IMR-90 (cell line): ENCODE data around the gene BARX1. TPM values are rescaled to one million over a fixed set of nuclear protein-coding genes. Genes with fewer than 3 reads are reported as not detected.

Experiments used
- ATAC-seq: fragments of 200-7000 bp; cut with Tn5 transposase; 2 replicates; pipeline ENCODE4 v1.9.1; 2020; ENCODE audit warnings: low read depth, mild to moderate bottlenecking, moderate library complexity
- BruUV-seq: library from RNA; stranded (reverse); fragments of 400-500 nt; replicated peaks from 2 replicates; lab custom pipeline; 2021; lab: Mats Ljungman, UMichigan
- CTCF ChIA-PET: fragments of 300-600 bp; formaldehyde crosslinking; extraction: SDS; loops from one replicate; lab custom pipeline; 2021; ENCODE audit warnings: antibody characterized with exemption; lab: Yijun Ruan, JAX
- POLR2A ChIA-PET: fragments of 300-600 bp; sonication (Branson Sonifier 250); formaldehyde crosslinking; loops from one replicate; lab custom pipeline; 2022; ENCODE audit warnings: antibody characterized with exemption; ENCODE audit not compliant: unreplicated experiment; lab: Charles Lee
- DNase-seq: peaks from one replicate; pipeline ENCODE4 v3.0.0; 2013
- H2AFZ ChIP-seq: replicated peaks from 2 replicates; pipeline ENCODE3; 2013; ENCODE audit warnings: low read length, mild to moderate bottlenecking; ENCODE audit not compliant: poor library complexity
- H2AK5ac ChIP-seq: 2 replicates; pipeline ENCODE4 v1.6.1; 2013; ENCODE audit warnings: low read depth, low read length, inconsistent platforms
- H2AK9ac ChIP-seq: replicated peaks from 2 replicates; pipeline ENCODE3; 2013; ENCODE audit warnings: mild to moderate bottlenecking, low read depth, low read length, moderate library complexity; ENCODE audit not compliant: poor library complexity
- H2BK120ac ChIP-seq: 2 replicates; pipeline ENCODE4 v1.6.1; 2013; ENCODE audit warnings: low read depth, low read length, inconsistent platforms
- H2BK15ac ChIP-seq: 3 replicates; pipeline ENCODE4 v1.6.1; 2013; ENCODE audit warnings: low read depth, low read length, inconsistent platforms
- H2BK20ac ChIP-seq: 2 replicates; pipeline ENCODE4 v1.6.1; 2013; ENCODE audit warnings: low read depth, mild to moderate bottlenecking, inconsistent platforms, low read length, moderate library complexity
- H2BK5ac ChIP-seq: 2 replicates; pipeline ENCODE4 v1.6.1; 2013; ENCODE audit warnings: mild to moderate bottlenecking, low read depth, low read length, inconsistent platforms; ENCODE audit not compliant: poor library complexity, severe bottlenecking
- H3K14ac ChIP-seq: replicated peaks from 2 replicates; pipeline ENCODE4 v1.6.1; 2013; ENCODE audit warnings: low read depth, low read length, inconsistent platforms
- H3K18ac ChIP-seq: 2 replicates; pipeline ENCODE4 v1.6.1; 2013; ENCODE audit warnings: low read depth, low read length, control low read depth
- H3K23ac ChIP-seq: 2 replicates; pipeline ENCODE4 v1.6.1; 2013; ENCODE audit warnings: low read depth, low read length, inconsistent platforms
- H3K27ac ChIP-seq: 2 replicates; pipeline ENCODE4 v1.5.1; 2013; ENCODE audit warnings: mild to moderate bottlenecking, control low read depth, low read length; ENCODE audit not compliant: insufficient read depth
- H3K27me3 ChIP-seq: 2 replicates; pipeline ENCODE4 v1.6.1; 2013; ENCODE audit warnings: low read length; ENCODE audit not compliant: control insufficient read depth, insufficient read depth
- H3K36me3 ChIP-seq: 2 replicates; pipeline ENCODE4 v1.6.1; 2013; ENCODE audit warnings: low read length, mixed read lengths; ENCODE audit not compliant: control insufficient read depth, insufficient read depth
- H3K4ac ChIP-seq: 2 replicates; pipeline ENCODE4 v1.6.1; 2013; ENCODE audit warnings: low read depth, low read length, inconsistent platforms
- H3K4me1 ChIP-seq: 2 replicates; pipeline ENCODE4 v1.6.1; 2013; ENCODE audit warnings: low read length, mixed read lengths; ENCODE audit not compliant: control insufficient read depth, insufficient read depth
- H3K4me2 ChIP-seq: 2 replicates; pipeline ENCODE4 v1.6.1; 2013; ENCODE audit warnings: low read depth, mild to moderate bottlenecking, control low read depth, low read length, moderate library complexity
- H3K4me3 ChIP-seq: 2 replicates; pipeline ENCODE4 v1.5.1; 2013; ENCODE audit warnings: low read depth, mild to moderate bottlenecking, control low read depth, low read length, moderate library complexity; ENCODE audit not compliant: insufficient read depth
- H3K56ac ChIP-seq: 2 replicates; pipeline ENCODE4 v1.6.1; 2013; ENCODE audit warnings: low read length, inconsistent platforms; ENCODE audit not compliant: insufficient read depth; ENCODE audit errors: extremely low read depth
- H3K79me1 ChIP-seq, 2 experiments: 2 replicates each; pipeline ENCODE4 v1.6.1; 2013; ENCODE audit warnings: low read length in 2 of 2, inconsistent platforms in 1 of 2, low read depth in 1 of 2
- H3K9ac ChIP-seq: 2 replicates; pipeline ENCODE4 v1.6.1; 2013; ENCODE audit warnings: low read depth, low read length, control low read depth
- H3K9me1 ChIP-seq: 2 replicates; pipeline ENCODE4 v1.6.1; 2013; ENCODE audit warnings: low read length, inconsistent platforms; ENCODE audit not compliant: insufficient read depth
- H3K9me3 ChIP-seq: 2 replicates; pipeline ENCODE4 v1.6.1; 2013; ENCODE audit warnings: low read length; ENCODE audit not compliant: control insufficient read depth, insufficient read depth
- H4K20me1 ChIP-seq: 2 replicates; pipeline ENCODE4 v1.6.1; 2013; ENCODE audit warnings: low read length, inconsistent platforms; ENCODE audit not compliant: insufficient read depth
- H4K5ac ChIP-seq: 2 replicates; pipeline ENCODE4 v1.6.1; 2013; ENCODE audit warnings: mild to moderate bottlenecking, low read depth, low read length, control low read depth
- H4K8ac ChIP-seq, 2 experiments: 2 replicates each; pipeline ENCODE4 v1.6.1; 2013; ENCODE audit warnings: low read depth in 2 of 2, low read length in 2 of 2, control low read depth in 1 of 2, inconsistent platforms in 1 of 2
- H4K91ac ChIP-seq: 2 replicates; pipeline ENCODE4 v1.6.1; 2013; ENCODE audit warnings: low read depth, low read length, inconsistent platforms; ENCODE audit not compliant: insufficient read depth
- CEBPB ChIP-seq: IDR thresholded peaks from 2 replicates; pipeline ENCODE4 v1.6.1; 2012; ENCODE audit warnings: low read depth, low read length, improper control_type of control experiment
- RFX5 ChIP-seq: IDR thresholded peaks from 2 replicates; pipeline ENCODE4 v1.8.0; 2012; ENCODE audit warnings: low read depth, mild to moderate bottlenecking, low read length, moderate library complexity
- WGBS, 2 experiments: methylation state at CpG; one replicate each; pipeline versions ENCODE4 v1.1.5 to v1.1.7; 2013; ENCODE audit warnings: missing lambda C conversion rate in 2 of 2; ENCODE audit not compliant: insufficient read length in 1 of 2; ENCODE audit errors: extremely low coverage in 2 of 2; 5-methylcytosine and 5-hydroxymethylcytosine counted together
- dilution Hi-C: fragments of 300-500 bp; cut with HindIII; formaldehyde crosslinking; loops from one replicate; pipeline ENCODE4 v1.14.3; 2018; ENCODE audit warnings: low sequenced_read_pairs; ENCODE audit not compliant: unreplicated experiment
- in situ Hi-C: fragments of 300-500 bp; cut with MboI; formaldehyde crosslinking; loops from 3 replicates; pipeline ENCODE4 v1.14.3; 2019; ENCODE audit warnings: low sequenced_read_pairs, inconsistent platforms, mixed read lengths
- intact Hi-C: fragments of 100-400 bp; cut with micrococcal nuclease; formaldehyde crosslinking; loops from 2 replicates; pipeline ENCODE4 v1.10.0; 2022
- polyA plus RNA-seq, 3 experiments: library from polyadenylated mRNA; depleted of rRNA; stranded (reverse); fragments of >200 nt; gene quantifications; 2 replicates each; pipeline ENCODE4 v1.2.3, GENCODE V29; 2012; ENCODE audit warnings: low replicate concordance in 1 of 3
- total RNA-seq: library from RNA; depleted of rRNA; stranded (reverse); fragments of >200 nt; gene quantifications from 2 replicates; pipeline ENCODE4 v1.2.3, GENCODE V29; 2012

Gene BARX1
- total and polyA plus RNA-seq, 2 of the 4 experiments (the other 2 are of a cell fraction), result not detected

- Histone ChIP-seq H3K79me1 (no peaks in the 10 kb centered on the region), H2BK20ac (no peak overlapping the region), H3K4me1 (no peaks in the 10 kb centered on the region), H3K27ac (no peak overlapping the region), H4K8ac (no peak overlapping the region), H3K4me2 (no peak overlapping the region), H2BK5ac (no peak overlapping the region), H3K9me3 (no peaks in the 10 kb centered on the region), H2BK15ac (no peak overlapping the region), H2BK120ac (no peak overlapping the region), H2AK9ac (no peak overlapping the region), H3K9me1 (no peaks in the 10 kb centered on the region), H3K4ac (no peak overlapping the region), H4K91ac (no peak overlapping the region), H3K4me3 (no peak overlapping the region), H3K14ac (no peak overlapping the region), H3K18ac (no peak overlapping the region), H4K5ac (no peak overlapping the region), H2AFZ (no peak overlapping the region), H3K23ac (no peak overlapping the region), H2AK5ac (no peak overlapping the region), H3K36me3 (no peaks in the 10 kb centered on the region), H3K27me3 (peaks cover 50% of the 10 kb centered on the region), H3K9ac (no peak overlapping the region), H3K56ac (no peak overlapping the region), H4K20me1 (no peaks in the 10 kb centered on the region)
- DNase-seq, result no peak
- BruUV-seq, result no TSS peak
- CTCF ChIA-PET, result no interaction called here
- POLR2A ChIA-PET, result no interaction called here
- in situ Hi-C loops, result no loop called here
- TF ChIP-seq RFX5 (no peak), CEBPB (0 out of 2 replicates have a peak, but pooled peaks have one; percentile 13)
- no peak for ATAC-seq
- dilution Hi-C loops, result no loop called here
- intact Hi-C loops, result no loop called here
- 0% methylated on average over 1 of the region's 2 CpGs; no CpG with 5 or more reads in 1 of the 2 experiments for WGBS, 2 experiments
These were observed 13.7 kb downstream of the BARX1 start for GRCh38 chr9:93941493-93941892.
